ENCODE results near the gene PELI2.

PELI2 gene

GRCh38 chr14:56295743-56296142 lies 177.5 kb downstream of the PELI2 start:
- no peaks in the 10 kb centered on the region for H3K4me1 ChIP-seq (ENCODE audit: low read depth, poor library complexity, severe bottlenecking)
- H3K27me3 ChIP-seq (ENCODE audit: insufficient read depth, low read depth): no peaks in the 10 kb centered on the region
- TF ChIP-seq CTCF (conservative IDR thresholded peaks at IDR 0.05; ENCODE audit: low read depth, low read length): no peak
- no peaks in the 10 kb centered on the region for H3K79me2 ChIP-seq (ENCODE audit: insufficient read depth, low read depth)
- H4K20me1 ChIP-seq (ENCODE audit: insufficient read depth): no peaks in the 10 kb centered on the region
- no peaks in the 10 kb centered on the region for H3K36me3 ChIP-seq (ENCODE audit: insufficient read depth)
- no peak overlapping the region for H2AFZ ChIP-seq (ENCODE audit: low read depth)
- no peak overlapping the region for H3K4me2 ChIP-seq
- no peak overlapping the region for H3K27ac ChIP-seq
- no peak overlapping the region for H3K4me3 ChIP-seq (IDR thresholded peaks at IDR 0.05; ENCODE audit: insufficient read depth, low read depth, low read length)
- H3K9ac ChIP-seq: no peak overlapping the region

GRCh38 chr14:56297449-56297848 lies 179.2 kb downstream of the PELI2 start:
- Histone ChIP-seq H3K27ac (no peak overlapping the region), H3K4me3 (IDR thresholded peaks at IDR 0.05; ENCODE audit: insufficient read depth, low read depth, low read length) (no peak overlapping the region), H2AFZ (ENCODE audit: low read depth) (no peak overlapping the region), H3K79me2 (ENCODE audit: insufficient read depth, low read depth) (no peaks in the 10 kb centered on the region), H4K20me1 (ENCODE audit: insufficient read depth) (no peaks in the 10 kb centered on the region), H3K36me3 (ENCODE audit: insufficient read depth) (no peaks in the 10 kb centered on the region), H3K27me3 (ENCODE audit: insufficient read depth, low read depth) (no peaks in the 10 kb centered on the region), H3K4me1 (ENCODE audit: low read depth, poor library complexity, severe bottlenecking) (no peaks in the 10 kb centered on the region), H3K9ac (no peak overlapping the region), H3K4me2 (no peak overlapping the region)
- TF ChIP-seq CTCF (conservative IDR thresholded peaks at IDR 0.05; ENCODE audit: low read depth, low read length): no peak

GRCh38 chr14:56299306-56299984 lies 181.2 kb downstream of the PELI2 start:
- no peak overlapping the region for H3K9ac ChIP-seq
- H4K20me1 ChIP-seq (ENCODE audit: insufficient read depth): no peaks in the 10 kb centered on the region
- no peak overlapping the region for H3K27ac ChIP-seq
- TF ChIP-seq CTCF (conservative IDR thresholded peaks at IDR 0.05; ENCODE audit: low read depth, low read length): no peak
- no peak overlapping the region for H3K4me3 ChIP-seq (IDR thresholded peaks at IDR 0.05; ENCODE audit: insufficient read depth, low read depth, low read length)
- H3K27me3 ChIP-seq (ENCODE audit: insufficient read depth, low read depth): no peaks in the 10 kb centered on the region
- H3K4me2 ChIP-seq: no peak overlapping the region
- no peaks in the 10 kb centered on the region for H3K79me2 ChIP-seq (ENCODE audit: insufficient read depth, low read depth)
- H3K36me3 ChIP-seq (ENCODE audit: insufficient read depth): no peaks in the 10 kb centered on the region
- H3K4me1 ChIP-seq (ENCODE audit: low read depth, poor library complexity, severe bottlenecking): no peaks in the 10 kb centered on the region
- no peak overlapping the region for H2AFZ ChIP-seq (ENCODE audit: low read depth)

- H3K27ac ChIP-seq: no peak overlapping the region
- H3K4me2 ChIP-seq: no peak overlapping the region
- no peaks in the 10 kb centered on the region for H3K4me1 ChIP-seq (ENCODE audit: low read depth, poor library complexity, severe bottlenecking)
- H4K20me1 ChIP-seq (ENCODE audit: insufficient read depth): no peaks in the 10 kb centered on the region
- H3K9ac ChIP-seq: no peak overlapping the region
- no peaks in the 10 kb centered on the region for H3K27me3 ChIP-seq (ENCODE audit: insufficient read depth, low read depth)
- no peaks in the 10 kb centered on the region for H3K79me2 ChIP-seq (ENCODE audit: insufficient read depth, low read depth)
- TF ChIP-seq CTCF (conservative IDR thresholded peaks at IDR 0.05; ENCODE audit: low read depth, low read length): no peak
- H3K36me3 ChIP-seq (ENCODE audit: insufficient read depth): no peaks in the 10 kb centered on the region
- no peak overlapping the region for H2AFZ ChIP-seq (ENCODE audit: low read depth)
- no peak overlapping the region for H3K4me3 ChIP-seq (IDR thresholded peaks at IDR 0.05; ENCODE audit: insufficient read depth, low read depth, low read length)
These were observed 182.3 kb downstream of the PELI2 start for GRCh38 chr14:56300495-56300894.
